Measurements from ENCODE around the gene LRRC3C.

Gene LRRC3C

DNA sequence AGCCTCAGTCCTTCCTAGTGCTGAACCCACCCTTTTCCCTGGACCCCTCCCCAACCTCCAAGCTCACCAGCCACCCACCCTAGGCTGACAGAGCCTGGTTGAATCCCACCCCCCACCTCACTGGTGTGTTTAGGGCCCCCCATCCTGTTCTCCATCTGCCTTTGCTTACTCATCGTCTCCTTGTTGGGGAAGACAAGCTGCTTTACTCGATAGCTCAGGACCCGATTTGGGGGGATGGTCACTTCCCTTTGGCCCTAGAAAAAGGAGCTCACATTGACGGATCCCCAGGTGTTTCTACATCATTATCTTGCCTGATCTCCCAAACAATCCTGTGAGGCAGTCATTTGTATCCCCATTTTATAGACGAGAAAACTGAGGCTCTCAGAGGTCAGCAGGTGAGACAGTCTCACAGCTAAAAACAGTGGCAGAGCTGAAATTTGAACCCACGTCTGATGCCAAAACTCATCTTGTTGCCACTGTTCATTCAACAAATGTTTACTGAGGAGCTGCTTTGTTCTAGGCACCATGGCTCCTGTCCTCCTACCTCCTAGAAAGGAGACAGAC lies 18.7 kb upstream of the LRRC3C start:
- H4K20me1 ChIP-seq (ENCODE audit: insufficient read depth, low read length, poor library complexity, severe bottlenecking): no peaks in the 10 kb centered on the region
- H3K27me3 ChIP-seq (ENCODE audit: insufficient read depth, low read length, poor library complexity, severe bottlenecking): no peaks in the 10 kb centered on the region
- no peaks in the 10 kb centered on the region for H3F3A ChIP-seq (ENCODE audit: low read depth)
- no peak overlapping the region for H2AFZ ChIP-seq (ENCODE audit: low read length)
- no peak overlapping the region for H3K9ac ChIP-seq (ENCODE audit: low read depth, low read length, poor library complexity, severe bottlenecking)
- H3K9me3 ChIP-seq (ENCODE audit: insufficient read depth, low read depth, low read length): no peaks in the 10 kb centered on the region
- no peaks in the 10 kb centered on the region for H3K36me3 ChIP-seq (ENCODE audit: insufficient read depth, low read length)
- no peak overlapping the region for H3K4me3 ChIP-seq (ENCODE audit: low read length, poor library complexity, severe bottlenecking)
- TF ChIP-seq, protein P1, sequence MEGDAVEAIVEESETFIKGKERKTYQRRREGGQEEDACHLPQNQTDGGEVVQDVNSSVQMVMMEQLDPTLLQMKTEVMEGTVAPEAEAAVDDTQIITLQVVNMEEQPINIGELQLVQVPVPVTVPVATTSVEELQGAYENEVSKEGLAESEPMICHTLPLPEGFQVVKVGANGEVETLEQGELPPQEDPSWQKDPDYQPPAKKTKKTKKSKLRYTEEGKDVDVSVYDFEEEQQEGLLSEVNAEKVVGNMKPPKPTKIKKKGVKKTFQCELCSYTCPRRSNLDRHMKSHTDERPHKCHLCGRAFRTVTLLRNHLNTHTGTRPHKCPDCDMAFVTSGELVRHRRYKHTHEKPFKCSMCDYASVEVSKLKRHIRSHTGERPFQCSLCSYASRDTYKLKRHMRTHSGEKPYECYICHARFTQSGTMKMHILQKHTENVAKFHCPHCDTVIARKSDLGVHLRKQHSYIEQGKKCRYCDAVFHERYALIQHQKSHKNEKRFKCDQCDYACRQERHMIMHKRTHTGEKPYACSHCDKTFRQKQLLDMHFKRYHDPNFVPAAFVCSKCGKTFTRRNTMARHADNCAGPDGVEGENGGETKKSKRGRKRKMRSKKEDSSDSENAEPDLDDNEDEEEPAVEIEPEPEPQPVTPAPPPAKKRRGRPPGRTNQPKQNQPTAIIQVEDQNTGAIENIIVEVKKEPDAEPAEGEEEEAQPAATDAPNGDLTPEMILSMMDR (conservative IDR thresholded peaks at IDR 0.05; ENCODE audit: low read length): no peak
- no peak for TF ChIP-seq EZH2phosphoT487 (IDR thresholded peaks at IDR 0.05; ENCODE audit: borderline replicate concordance)
- H3K79me2 ChIP-seq (ENCODE audit: insufficient read depth, low read length): no peaks in the 10 kb centered on the region
- no peak overlapping the region for H3K4me2 ChIP-seq (ENCODE audit: low read depth, low read length, poor library complexity, severe bottlenecking)
- no peaks in the 10 kb centered on the region for H3K9me2 ChIP-seq (replicated peaks; ENCODE audit: low read depth, low read length)
- peaks cover under 1% of the 10 kb centered on the region for H3K4me1 ChIP-seq (ENCODE audit: insufficient read depth, low read length, poor library complexity, severe bottlenecking)

DNA sequence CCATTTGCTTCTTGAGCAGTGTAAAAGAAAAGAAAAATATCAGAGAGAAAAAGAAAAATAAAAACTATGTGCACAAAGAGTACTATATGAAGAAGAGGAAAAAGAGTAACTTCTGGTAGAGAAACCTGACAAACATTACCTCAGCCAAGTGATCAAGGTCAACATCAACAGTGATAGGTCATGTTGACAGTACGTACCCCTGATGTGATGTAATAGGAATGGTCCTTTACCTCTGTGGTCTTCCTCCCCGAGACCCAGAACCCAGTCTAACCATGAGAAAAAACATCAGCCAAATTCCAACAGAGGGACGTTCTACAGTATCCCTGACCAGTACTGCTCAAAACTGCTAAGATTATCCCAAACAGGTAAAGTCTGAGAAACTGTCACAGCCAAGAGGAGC lies 13.5 kb upstream of the LRRC3C start:
- no peak overlapping the region for H2AFZ ChIP-seq (ENCODE audit: low read length)
- no peak overlapping the region for H3K9ac ChIP-seq (ENCODE audit: low read depth, low read length, poor library complexity, severe bottlenecking)
- no peak overlapping the region for H3K4me3 ChIP-seq (ENCODE audit: low read length, poor library complexity, severe bottlenecking)
- no peaks in the 10 kb centered on the region for H3K79me2 ChIP-seq (ENCODE audit: insufficient read depth, low read length)
- no peak overlapping the region for H3K4me2 ChIP-seq (ENCODE audit: low read depth, low read length, poor library complexity, severe bottlenecking)
- H3K9me3 ChIP-seq (ENCODE audit: insufficient read depth, low read depth, low read length): no peaks in the 10 kb centered on the region
- TF ChIP-seq, protein P1 (conservative IDR thresholded peaks at IDR 0.05; ENCODE audit: low read length): no peak
- no peak for TF ChIP-seq EZH2phosphoT487 (IDR thresholded peaks at IDR 0.05; ENCODE audit: borderline replicate concordance)
- H3K27me3 ChIP-seq (ENCODE audit: insufficient read depth, low read length, poor library complexity, severe bottlenecking): no peaks in the 10 kb centered on the region
- no peaks in the 10 kb centered on the region for H4K20me1 ChIP-seq (ENCODE audit: insufficient read depth, low read length, poor library complexity, severe bottlenecking)
- no peaks in the 10 kb centered on the region for H3K36me3 ChIP-seq (ENCODE audit: insufficient read depth, low read length)
- no peaks in the 10 kb centered on the region for H3F3A ChIP-seq (ENCODE audit: low read depth)
- no peaks in the 10 kb centered on the region for H3K4me1 ChIP-seq (ENCODE audit: insufficient read depth, low read length, poor library complexity, severe bottlenecking)
- no peaks in the 10 kb centered on the region for H3K9me2 ChIP-seq (replicated peaks; ENCODE audit: low read depth, low read length)

DNA sequence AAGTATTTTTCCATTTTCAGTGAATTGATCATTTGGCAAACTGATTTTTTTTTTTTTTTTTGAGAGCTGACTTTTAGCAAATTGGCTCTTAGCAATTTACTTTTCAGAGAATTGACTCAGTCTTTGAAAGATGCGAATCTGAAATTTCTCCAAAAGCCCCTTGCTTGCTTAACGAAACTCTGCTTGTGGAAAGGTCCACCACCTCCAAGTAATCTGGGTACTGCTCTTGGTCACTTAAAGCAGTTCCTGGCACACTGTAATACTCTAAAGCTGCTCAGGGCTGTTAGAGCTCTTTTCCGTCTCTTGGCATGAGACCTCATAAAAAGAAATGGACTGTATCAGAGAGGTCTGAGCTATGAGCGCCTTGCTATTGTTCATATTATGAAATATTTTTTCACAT lies 12.0 kb upstream of the LRRC3C start:
- Histone ChIP-seq H3K4me2 (ENCODE audit: low read depth, low read length, poor library complexity, severe bottlenecking) (no peak overlapping the region), H3K9ac (ENCODE audit: low read depth, low read length, poor library complexity, severe bottlenecking) (no peak overlapping the region), H3K9me2 (replicated peaks; ENCODE audit: low read depth, low read length) (no peaks in the 10 kb centered on the region), H3K9me3 (ENCODE audit: insufficient read depth, low read depth, low read length) (no peaks in the 10 kb centered on the region), H3F3A (ENCODE audit: low read depth) (no peaks in the 10 kb centered on the region), H3K4me3 (ENCODE audit: low read length, poor library complexity, severe bottlenecking) (no peak overlapping the region), H3K27me3 (ENCODE audit: insufficient read depth, low read length, poor library complexity, severe bottlenecking) (no peaks in the 10 kb centered on the region), H3K79me2 (ENCODE audit: insufficient read depth, low read length) (no peaks in the 10 kb centered on the region), H3K4me1 (ENCODE audit: insufficient read depth, low read length, poor library complexity, severe bottlenecking) (peaks cover under 1% of the 10 kb centered on the region), H4K20me1 (ENCODE audit: insufficient read depth, low read length, poor library complexity, severe bottlenecking) (no peaks in the 10 kb centered on the region), H2AFZ (ENCODE audit: low read length) (no peak overlapping the region), H3K36me3 (ENCODE audit: insufficient read depth, low read length) (no peaks in the 10 kb centered on the region)
- TF ChIP-seq, protein P1 (conservative IDR thresholded peaks at IDR 0.05; ENCODE audit: low read length): no peak
- no peak for TF ChIP-seq EZH2phosphoT487 (IDR thresholded peaks at IDR 0.05; ENCODE audit: borderline replicate concordance)

All from Loucy (cell line).